Endothelial cell of umbilical vein (primary cell): ENCODE data around the gene TFF3. TPM values are rescaled to one million over a fixed set of nuclear protein-coding genes. Genes with fewer than 3 reads are reported as not detected.

Experiments
- BruUV-seq: library from RNA; stranded (reverse); fragments of 400-500 nt; replicated peaks from 2 replicates; lab custom pipeline; 2021; lab: Mats Ljungman, UMichigan
- CTCF ChIA-PET: fragments of 300-600, 350-600 bp; sonication (Branson Sonifier 250); formaldehyde crosslinking; loops from one replicate; lab custom pipeline; 2021; ENCODE audit warnings: antibody characterized with exemption, inconsistent platforms; lab: Charles Lee
- POLR2A ChIA-PET: fragments of 300-600, 350-600 bp; sonication (Branson Sonifier 250); formaldehyde crosslinking; loops from one replicate; lab custom pipeline; 2021; ENCODE audit warnings: antibody characterized with exemption, inconsistent platforms; lab: Charles Lee
- DNase-seq: peaks from one replicate; pipeline ENCODE4 v3.0.0-alpha.2; 2011; ENCODE audit warnings: low read depth, low spot score
- FAIRE-seq: peaks from 2 replicates; lab custom pipeline; 2011; peaks lifted over from hg19 to GRCh38; lab: Jason Lieb, UNC
- H2AFZ ChIP-seq: 2 replicates; pipeline ENCODE4 v1.6.0; 2012; ENCODE audit warnings: low read depth, low read length, control low read depth, inconsistent platforms
- H3K27ac ChIP-seq: 2 replicates; pipeline ENCODE4 v1.5.1; 2011; ENCODE audit warnings: low read depth, mild to moderate bottlenecking, control low read depth, low read length, moderate library complexity; ENCODE audit not compliant: insufficient read depth
- H3K27me3 ChIP-seq, 2 experiments: 2 replicates each; pipeline versions ENCODE4 v1.6.0 to v1.6.1; 2011; ENCODE audit warnings: low read length in 2 of 2, mixed read lengths in 1 of 2; ENCODE audit not compliant: control insufficient read depth in 2 of 2, insufficient read depth in 2 of 2
- H3K36me3 ChIP-seq, 2 experiments: 2 replicates in 1 of 2; 3 replicates in 1 of 2; pipeline ENCODE4 v1.5.1; 2011; ENCODE audit warnings: low read length in 2 of 2, mild to moderate bottlenecking in 1 of 2, moderate library complexity in 1 of 2; ENCODE audit not compliant: control insufficient read depth in 2 of 2, insufficient read depth in 2 of 2; ENCODE audit errors: extremely low read depth in 1 of 2
- H3K4me1 ChIP-seq: 3 replicates; pipeline ENCODE4 v1.5.1; 2011; ENCODE audit warnings: mild to moderate bottlenecking, low read length; ENCODE audit not compliant: control insufficient read depth, insufficient read depth; ENCODE audit errors: extremely low read depth
- H3K4me2 ChIP-seq: 2 replicates; pipeline ENCODE4 v1.6.1; 2011; ENCODE audit warnings: low read length, control low read depth, mixed read lengths; ENCODE audit not compliant: insufficient read depth
- H3K4me3 ChIP-seq, 3 experiments: fragments of 200-600 bp in 1 of 3; sonication (generic), shearing (Covaris generic) in 1 of 3; replicated peaks in 1 of 3; 2 replicates each; pipeline ENCODE4 v1.5.1; 2011 to 2016; ENCODE audit warnings: control low read depth in 3 of 3, low read length in 3 of 3, mild to moderate bottlenecking in 2 of 3, inconsistent platforms in 1 of 3, low read depth in 1 of 3, moderate library complexity in 1 of 3; ENCODE audit not compliant: insufficient read depth in 1 of 3
- H3K79me2 ChIP-seq: 2 replicates; pipeline ENCODE4 v1.6.0; 2012; ENCODE audit warnings: low read length, inconsistent platforms; ENCODE audit not compliant: control insufficient read depth, insufficient read depth
- H3K9ac ChIP-seq: replicated peaks from 2 replicates; pipeline ENCODE3; 2011; ENCODE audit warnings: low read length, control low read depth; ENCODE audit not compliant: insufficient read depth; ENCODE audit errors: extremely low read depth
- H3K9me1 ChIP-seq: replicated peaks from 3 replicates; pipeline ENCODE4 v1.6.0; 2011; ENCODE audit warnings: mild to moderate bottlenecking, low read length; ENCODE audit not compliant: control insufficient read depth, insufficient read depth; ENCODE audit errors: extremely low read depth
- H3K9me3 ChIP-seq: replicated peaks from 2 replicates; pipeline ENCODE4 v1.5.1; 2012; ENCODE audit warnings: low read length, inconsistent platforms; ENCODE audit not compliant: control insufficient read depth, insufficient read depth
- H4K20me1 ChIP-seq: replicated peaks from 2 replicates; pipeline ENCODE3; 2011; ENCODE audit warnings: mild to moderate bottlenecking, low read length; ENCODE audit not compliant: control insufficient read depth, insufficient read depth; ENCODE audit errors: extremely low read depth
- EZH2 ChIP-seq: IDR thresholded peaks from 2 replicates; pipeline ENCODE4 v1.6.1; 2012; ENCODE audit warnings: borderline replicate concordance, low read depth, mild to moderate bottlenecking, moderate library complexity, low read length, inconsistent platforms; ENCODE audit not compliant: severe bottlenecking
- GATA2 ChIP-seq: IDR thresholded peaks from 2 replicates; pipeline ENCODE4 v1.7.0; 2011; ENCODE audit warnings: low read depth, mild to moderate bottlenecking, moderate library complexity, mixed read lengths, low read length; ENCODE audit not compliant: insufficient read length, insufficient read depth
- JUN ChIP-seq: IDR thresholded peaks from 2 replicates; pipeline ENCODE4 v1.6.1; 2011; ENCODE audit warnings: borderline replicate concordance, low read depth; ENCODE audit not compliant: insufficient read length, insufficient read depth
- MAX ChIP-seq: IDR thresholded peaks from 2 replicates; pipeline ENCODE4 v1.6.1; 2011; ENCODE audit not compliant: insufficient read depth, insufficient read length
- MYC ChIP-seq: IDR thresholded peaks from one replicate; pipeline ENCODE4 v1.6.1; 2011; ENCODE audit warnings: mild to moderate bottlenecking, low read depth, low read length
- POLR2A ChIP-seq: IDR thresholded peaks from 2 replicates; pipeline ENCODE4 v1.6.1; 2012; ENCODE audit warnings: low read depth, mild to moderate bottlenecking, control low read depth, low read length
- POLR2AphosphoS5 ChIP-seq: IDR thresholded peaks from 2 replicates; pipeline ENCODE4 v1.6.1; 2012; ENCODE audit warnings: low read depth, mild to moderate bottlenecking, control low read depth, low read length, moderate library complexity; ENCODE audit not compliant: insufficient read depth
- dilution Hi-C: fragments of 300-500 bp; cut with MboI; formaldehyde crosslinking; loops from one replicate; pipeline ENCODE4 v1.15.0; 2019; ENCODE audit warnings: low sequenced_read_pairs; ENCODE audit not compliant: extremely low pct_ligation_motif_present
- intact Hi-C: fragments of 100-400 bp; cut with micrococcal nuclease; formaldehyde crosslinking; loops from one replicate; pipeline ENCODE4 v1.10.0; 2022
- polyA plus RNA-seq, 4 experiments: library from polyadenylated mRNA; depleted of rRNA in 3 of 4; stranded (reverse) in 3 of 4; unstranded in 1 of 4; fragments of >200 nt; gene quantifications; 2 replicates each; pipeline versions ENCODE4 v1.2.1 to v1.2.3, GENCODE V29; 2011 to 2012; ENCODE audit warnings: missing spikeins in 1 of 4
- total RNA-seq: library from RNA; stranded (reverse); gene quantifications from 2 replicates; pipeline ENCODE4 v1.2.3, GENCODE V29; 2021

Gene TFF3
- total and polyA plus RNA-seq, 2 donors (not counting 3 experiments of a cell fraction or from before 2014, with no cell fraction given), result 0.93 to 1.8 TPM

DNA sequence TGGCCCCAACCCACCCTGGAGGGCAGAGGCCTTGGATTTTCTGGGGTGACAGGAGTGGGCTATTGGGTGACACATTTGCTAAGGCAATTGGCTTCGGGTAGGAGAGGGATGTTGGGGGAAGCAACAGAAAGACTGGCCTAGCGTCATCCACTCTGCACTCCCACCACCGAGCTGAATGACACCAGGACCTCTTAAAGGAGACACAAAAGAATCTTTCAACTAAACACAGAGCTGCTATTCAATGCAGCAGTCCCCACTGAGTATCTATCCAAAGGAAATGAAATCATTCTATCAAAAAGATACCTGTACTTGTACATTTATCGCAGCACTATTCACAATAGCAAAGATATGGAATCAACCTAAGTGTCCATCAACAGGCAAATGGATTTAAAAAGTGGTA, 29.4 kb upstream of the TFF3 start:
- Histone ChIP-seq H3K27ac (no peak overlapping the region), H2AFZ (no peak overlapping the region), H3K27me3 (no peaks in the 10 kb centered on the region), H3K4me2 (no peak overlapping the region), H3K9me1 (no peaks in the 10 kb centered on the region), H3K4me1 (no peaks in the 10 kb centered on the region), H3K4me3 (no peak overlapping the region), H3K9me3 (no peaks in the 10 kb centered on the region), H3K9ac (no peak overlapping the region), H3K79me2 (no peaks in the 10 kb centered on the region), H4K20me1 (no peaks in the 10 kb centered on the region), H3K36me3 (no peaks in the 10 kb centered on the region)
- no peak for FAIRE-seq
- BruUV-seq, result no TSS peak
- POLR2A ChIA-PET, result no interaction called here
- DNase-seq, result no peak
- dilution Hi-C loops (no loop called here), intact Hi-C loops (no loop called here)
- CTCF ChIA-PET, result no interaction called here
- TF ChIP-seq MYC (no peak), JUN (no peak), MAX (no peak), GATA2 (no peak), POLR2A (no peak), EZH2 (no peak)

GRCh38 chr21:42343963-42344510, 28.8 kb upstream of the TFF3 start:
- no peaks in the 10 kb centered on the region for H3K4me1 ChIP-seq
- H3K9me3 ChIP-seq, result no peaks in the 10 kb centered on the region
- no peaks in the 10 kb centered on the region for H3K9me1 ChIP-seq
- dilution Hi-C loops (no loop called here), intact Hi-C loops (no loop called here)
- FAIRE-seq (no peak), DNase-seq (no peak)
- ChIA-PET POLR2A (no interaction called here), CTCF (no interaction called here)
- H3K27ac ChIP-seq, result no peak overlapping the region
- BruUV-seq, result no TSS peak
- no peak for TF ChIP-seq POLR2AphosphoS5
- TF ChIP-seq POLR2A, result no peak
- TF ChIP-seq MYC, result no peak
- no peak for TF ChIP-seq MAX
- TF ChIP-seq GATA2, result no peak
- TF ChIP-seq JUN, result no peak
- H3K4me3 ChIP-seq, result no peak overlapping the region
- no peaks in the 10 kb centered on the region for H4K20me1 ChIP-seq
- no peak overlapping the region for H3K4me2 ChIP-seq
- no peaks in the 10 kb centered on the region for H3K27me3 ChIP-seq
- no peaks in the 10 kb centered on the region for H3K79me2 ChIP-seq
- H2AFZ ChIP-seq, result no peak overlapping the region
- no peak overlapping the region for H3K9ac ChIP-seq
- no peaks in the 10 kb centered on the region for H3K36me3 ChIP-seq
